Stimulated activated CD8-positive, alpha-beta memory T cell treated with anti-CD3 and anti-CD28 coated beads, Interleukin-7, amount 100 ng/mL, for 24 hours (primary cell): ENCODE measurements around the gene OTOP1.
A peak's percentile ranks its signal among the peaks of the same experiment; 100 is the strongest.
"Not testable (repeated sequence)": the region's sequence is repeated elsewhere in the genome, so short reads cannot be mapped to it uniquely, and the experiment has no call there.

Experiments
- DNase-seq: peaks from one replicate; pipeline ENCODE4 v3.0.0-alpha.2; 2020; ENCODE audit warnings: low read depth

Gene OTOP1, protein sequence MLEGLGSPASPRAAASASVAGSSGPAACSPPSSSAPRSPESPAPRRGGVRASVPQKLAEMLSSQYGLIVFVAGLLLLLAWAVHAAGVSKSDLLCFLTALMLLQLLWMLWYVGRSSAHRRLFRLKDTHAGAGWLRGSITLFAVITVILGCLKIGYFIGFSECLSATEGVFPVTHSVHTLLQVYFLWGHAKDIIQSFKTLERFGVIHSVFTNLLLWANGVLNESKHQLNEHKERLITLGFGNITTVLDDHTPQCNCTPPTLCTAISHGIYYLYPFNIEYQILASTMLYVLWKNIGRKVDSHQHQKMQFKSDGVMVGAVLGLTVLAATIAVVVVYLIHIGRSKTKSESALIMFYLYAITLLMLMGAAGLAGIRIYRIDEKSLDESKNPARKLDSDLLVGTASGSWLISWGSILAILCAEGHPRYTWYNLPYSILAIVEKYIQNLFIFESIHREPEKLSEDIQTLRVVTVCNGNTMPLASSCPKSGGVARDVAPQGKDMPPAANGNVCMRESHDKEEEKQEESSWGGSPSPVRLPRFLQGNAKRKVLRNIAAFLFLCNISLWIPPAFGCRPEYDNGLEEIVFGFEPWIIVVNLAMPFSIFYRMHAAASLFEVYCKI

DNA sequence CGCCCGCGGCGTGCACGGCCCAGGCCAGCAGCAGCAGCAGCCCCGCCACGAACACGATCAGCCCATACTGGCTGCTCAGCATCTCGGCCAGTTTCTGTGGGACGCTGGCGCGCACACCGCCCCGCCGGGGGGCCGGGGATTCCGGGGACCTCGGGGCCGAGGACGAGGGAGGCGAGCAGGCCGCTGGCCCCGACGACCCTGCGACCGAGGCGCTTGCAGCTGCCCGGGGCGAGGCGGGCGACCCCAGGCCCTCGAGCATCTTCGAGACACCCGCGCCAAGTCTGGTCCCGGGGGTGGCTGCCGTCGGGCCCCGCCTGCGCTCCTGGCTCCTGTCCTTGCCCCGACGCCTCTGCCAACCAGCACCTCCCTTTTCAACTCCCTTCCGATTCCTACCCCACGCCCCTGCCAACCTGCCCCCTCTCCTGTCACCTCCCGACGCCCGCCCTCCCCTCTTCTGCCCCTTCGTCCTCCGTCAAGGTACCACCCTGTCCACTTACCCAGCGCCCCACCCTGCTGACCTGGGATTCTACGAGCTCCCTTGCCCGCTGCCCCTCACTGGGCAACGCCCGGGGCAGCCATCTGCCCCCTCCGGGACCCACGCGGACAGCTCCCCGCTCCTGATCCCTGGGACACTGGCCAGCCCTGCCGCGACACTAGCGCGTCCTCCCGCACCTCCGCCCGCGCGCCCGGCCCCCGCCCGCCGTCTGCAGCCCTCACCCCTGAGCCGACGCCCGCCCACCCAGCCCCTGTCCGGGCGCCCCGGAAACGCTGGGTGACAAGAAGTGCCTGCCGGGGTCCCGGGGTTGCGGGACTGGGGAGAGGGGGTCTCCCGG lies at the start of gene OTOP1:
Gene OTOP1, minus strand, starts transcription at position 324 of the 833 bp plus-strand sequence. Its CDS starts 65 bp downstream, at position 259.
- no peak for DNase-seq

- no peak for DNase-seq
Measured at GRCh38 chr4:4274226-4274625, 47.5 kb upstream of the OTOP1 start.

DNA sequence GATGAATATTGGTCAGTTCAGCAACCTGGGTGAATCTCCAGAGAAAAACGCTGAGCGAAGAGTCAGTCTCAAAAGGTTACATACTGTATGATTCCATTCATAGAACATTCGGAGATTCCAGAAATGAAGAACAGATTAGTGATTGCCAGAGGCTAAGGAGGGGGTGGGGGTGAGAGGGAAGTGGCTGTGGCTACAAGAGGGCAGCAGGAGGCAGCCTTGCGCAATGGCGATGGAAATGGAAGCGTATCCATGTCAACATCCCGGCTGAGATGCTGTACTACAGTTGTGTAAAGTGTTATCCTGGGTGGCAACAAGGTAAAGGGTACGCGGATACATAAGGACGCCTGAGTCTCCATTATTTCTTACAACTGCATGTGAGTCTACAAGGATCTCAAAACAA lies 45.2 kb upstream of the OTOP1 start:
- no peak for DNase-seq

DNA sequence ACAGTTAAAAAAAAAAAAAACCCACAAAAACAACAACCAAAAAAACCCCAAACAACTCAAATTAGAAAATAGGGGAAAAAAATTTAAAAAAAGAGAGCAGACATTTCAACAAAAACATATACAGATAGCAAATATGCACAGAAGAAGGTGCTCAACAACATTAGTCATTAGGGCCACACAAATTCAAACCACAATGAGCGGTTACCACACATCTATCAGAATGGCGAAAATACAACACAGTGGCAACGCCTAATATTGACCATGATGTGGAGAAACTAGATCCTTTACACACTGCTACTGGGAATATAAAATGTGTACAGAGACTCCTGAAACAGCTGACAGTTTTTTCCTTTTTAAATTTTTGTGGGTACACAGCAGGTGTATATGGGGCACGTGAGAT lies 43.8 kb upstream of the OTOP1 start:
- DNase-seq = no peak

GRCh38 chr4:4269856-4270255 lies 43.1 kb upstream of the OTOP1 start:
- DNase-seq = no peak

GRCh38 chr4:4269331-4269731 lies 42.6 kb upstream of the OTOP1 start:
- DNase-seq = no peak

DNA sequence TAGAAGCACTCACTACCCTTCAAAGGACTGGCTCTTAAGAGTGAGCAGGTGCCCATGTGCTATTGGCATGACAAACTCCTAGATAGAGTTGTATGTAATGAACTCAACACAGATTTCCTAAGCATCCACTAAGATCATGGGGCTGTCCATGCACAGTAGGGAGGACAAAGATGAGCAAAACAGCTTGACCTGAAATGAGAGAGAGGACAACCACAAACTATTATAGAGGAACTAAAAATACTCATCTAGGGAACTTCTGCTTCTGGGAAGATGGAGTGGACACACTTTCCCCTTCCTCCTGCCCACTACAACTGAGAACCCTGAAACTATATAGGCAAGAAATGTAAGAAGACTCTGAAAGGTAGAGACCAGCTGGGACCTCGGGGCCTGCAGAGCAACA lies 42.0 kb upstream of the OTOP1 start:
- no peak for DNase-seq

- no peak for DNase-seq
Measured at GRCh38 chr4:4267981-4268380, 41.3 kb upstream of the OTOP1 start.

DNA sequence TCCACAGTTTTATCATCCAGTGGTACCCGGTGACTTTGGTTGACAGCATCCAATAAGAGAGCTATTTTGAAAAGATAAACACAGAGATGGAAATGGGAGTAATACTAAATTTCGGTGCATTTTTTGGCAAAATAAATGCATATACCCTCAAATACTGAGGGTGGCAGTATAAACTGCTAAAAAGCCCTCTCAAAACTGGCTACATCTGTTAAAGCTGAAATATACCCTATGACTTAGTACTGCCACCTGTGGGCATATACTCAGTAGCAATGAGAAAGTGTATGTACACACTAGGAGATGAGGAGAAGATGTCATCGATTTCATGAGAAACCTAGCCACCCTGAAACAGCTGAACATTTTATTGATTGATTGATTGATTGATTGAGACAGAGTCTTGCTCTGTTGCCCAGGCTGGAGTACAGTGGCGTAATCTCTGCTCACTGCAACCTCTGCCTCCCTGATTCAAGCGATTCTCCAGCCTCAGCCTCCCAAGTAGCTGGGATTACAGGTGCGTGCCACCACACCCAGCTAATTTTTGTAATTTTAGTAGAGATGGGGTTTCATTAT lies 33.5 kb upstream of the OTOP1 start:
- DNase-seq = no peak

DNA sequence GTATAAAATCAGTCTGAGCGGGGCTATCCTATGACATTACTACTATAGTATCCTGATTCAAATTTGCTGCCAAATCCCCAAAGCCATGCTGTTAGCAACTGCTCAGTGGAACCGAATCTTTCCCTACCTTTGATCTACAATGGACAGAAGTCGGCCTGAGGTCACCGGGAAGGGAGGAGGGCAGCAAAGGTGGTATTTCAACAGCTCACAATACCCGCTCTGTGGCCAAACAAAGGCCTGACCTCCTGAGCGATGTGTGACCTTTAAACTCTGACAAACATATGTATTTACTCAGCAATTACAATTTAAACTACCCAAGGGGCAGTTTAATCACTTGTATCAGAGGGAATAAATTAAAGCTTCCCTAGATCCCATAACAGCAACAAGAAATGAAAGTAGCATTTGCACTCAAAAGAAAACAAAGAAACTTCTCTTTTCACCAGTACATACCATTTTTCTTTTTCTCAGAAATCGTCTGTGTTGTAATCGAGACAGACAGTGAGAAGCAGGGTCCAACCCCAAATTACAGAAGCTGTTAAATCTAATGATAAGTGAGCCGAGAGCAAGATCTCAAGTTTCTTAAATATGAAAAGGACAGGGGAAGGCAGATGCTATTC lies 32.9 kb upstream of the OTOP1 start:
- DNase-seq = no peak

DNA sequence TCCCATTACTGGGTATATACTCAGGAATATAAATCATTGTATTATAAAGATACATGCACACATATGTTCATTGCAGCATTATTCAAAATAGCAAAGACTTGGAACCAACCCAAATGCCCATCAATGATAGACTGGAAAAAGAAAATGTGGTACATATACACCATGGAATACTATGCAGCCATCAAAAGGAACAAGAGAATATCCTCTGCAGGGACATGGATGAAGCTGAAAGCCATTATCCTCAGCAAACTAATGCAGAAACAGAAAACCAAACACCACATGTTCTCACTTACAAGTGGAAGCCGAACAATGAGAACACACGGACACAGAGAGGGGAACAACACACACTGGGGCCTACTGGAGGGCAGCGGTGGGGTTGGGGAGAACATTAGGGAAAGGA lies 31.0 kb upstream of the OTOP1 start:
- not testable (repeated sequence) for DNase-seq

DNA sequence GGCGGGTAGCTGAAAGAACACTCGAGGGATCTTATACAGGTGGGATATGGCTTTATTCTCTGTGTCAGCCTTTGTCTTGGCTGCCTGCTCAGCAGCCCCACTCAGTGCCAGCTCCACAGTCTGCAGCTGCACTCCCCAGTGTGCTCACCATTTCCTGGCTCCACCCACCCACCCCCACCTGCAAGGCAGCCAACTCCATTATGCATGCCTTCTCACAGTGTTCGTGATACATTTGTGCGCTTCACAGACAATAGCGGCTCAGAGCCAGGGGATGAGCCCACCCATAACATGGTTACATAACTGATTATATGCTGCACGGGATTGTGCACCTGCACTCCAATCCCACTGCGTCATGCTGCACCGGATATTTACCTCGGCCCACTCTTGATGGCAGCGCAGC lies 30.1 kb upstream of the OTOP1 start:
- no peak for DNase-seq

DNA sequence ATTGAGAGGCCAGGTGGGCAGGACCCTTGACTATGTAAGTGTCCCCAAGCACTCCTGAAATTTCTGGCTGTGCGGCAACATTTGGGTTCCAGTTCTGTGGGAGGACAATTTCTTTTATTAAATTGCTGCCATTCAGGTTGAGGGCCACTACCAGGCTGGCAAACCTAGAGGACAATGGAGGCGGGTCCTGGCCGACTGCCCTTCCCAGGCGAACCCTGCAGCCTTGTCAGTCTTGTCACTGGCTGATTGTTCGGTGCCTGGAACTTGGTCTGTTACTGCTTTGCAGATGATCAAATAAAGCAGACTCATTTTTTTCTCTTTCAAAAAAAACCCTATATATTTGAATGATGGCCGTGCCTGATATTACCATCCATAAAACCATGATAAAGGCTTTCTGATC lies 27.9 kb upstream of the OTOP1 start:
- no peak for DNase-seq

DNA sequence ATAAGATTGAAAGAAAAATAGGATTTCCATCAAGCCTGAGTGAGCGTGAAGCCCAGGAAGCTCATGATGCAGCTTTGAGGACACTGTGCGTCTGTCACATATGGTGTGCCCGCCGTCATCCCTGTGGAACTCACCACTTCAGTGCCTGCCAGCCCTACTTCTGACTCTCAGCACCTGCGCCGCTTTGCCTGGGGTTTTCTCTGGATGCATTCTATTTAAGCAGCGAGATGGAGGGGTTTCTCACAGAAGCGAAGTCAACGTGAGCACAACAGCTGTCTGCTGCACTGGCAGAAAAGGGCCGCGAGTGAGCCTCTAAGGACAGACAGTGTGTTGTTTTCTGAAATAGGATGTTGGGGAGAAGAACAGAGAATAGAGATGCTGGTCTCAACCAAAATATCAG lies 27.5 kb upstream of the OTOP1 start:
- DNase-seq = no peak

- DNase-seq = no peak
Measured at GRCh38 chr4:4249866-4250265, 23.1 kb upstream of the OTOP1 start.

GRCh38 chr4:4249342-4249741 lies 22.6 kb upstream of the OTOP1 start:
- DNase-seq = not testable (repeated sequence)

DNA sequence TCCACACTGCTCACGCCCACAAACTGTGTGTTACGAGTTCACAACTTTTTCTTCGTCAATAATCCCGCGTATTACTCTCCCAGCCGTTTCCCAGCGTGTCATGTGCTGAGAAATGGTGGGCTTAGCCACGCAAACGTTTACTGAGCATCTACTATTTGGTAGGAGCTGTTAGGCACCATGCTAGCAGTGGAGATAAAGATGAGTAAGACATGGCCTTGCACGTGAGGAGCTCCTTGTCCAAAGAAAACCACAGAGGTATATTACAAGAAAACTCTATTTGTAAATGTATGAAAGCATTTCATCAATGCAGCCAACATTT lies 22.1 kb upstream of the OTOP1 start:
- no peak for DNase-seq

- DNase-seq = peak; percentile 89
Measured at GRCh38 chr4:4248029-4248884, 21.5 kb upstream of the OTOP1 start, which contains the start of gene TMEM128. Gene TMEM128 (minus strand): TSS chr4:4248223. CDS start chr4:4248202, 21 bp downstream.

DNA sequence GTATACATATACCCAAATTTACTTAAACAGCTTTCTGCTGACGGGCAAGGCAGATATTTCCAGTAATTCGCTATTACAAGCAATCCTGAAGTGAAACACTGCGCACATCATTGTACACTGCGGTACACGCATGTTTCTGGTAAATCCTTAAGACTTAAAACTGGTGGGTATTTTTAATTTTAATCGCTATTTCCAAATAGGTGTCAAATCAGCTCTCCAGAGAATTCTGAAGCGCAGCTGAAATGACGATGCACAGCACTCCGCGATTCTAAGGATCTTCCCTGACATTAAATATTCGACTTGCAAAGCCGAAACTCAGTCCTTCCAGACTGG lies 20.9 kb upstream of the OTOP1 start:
- no peak for DNase-seq

GRCh38 chr4:4245172-4245571 lies 18.4 kb upstream of the OTOP1 start:
- no peak for DNase-seq

DNA sequence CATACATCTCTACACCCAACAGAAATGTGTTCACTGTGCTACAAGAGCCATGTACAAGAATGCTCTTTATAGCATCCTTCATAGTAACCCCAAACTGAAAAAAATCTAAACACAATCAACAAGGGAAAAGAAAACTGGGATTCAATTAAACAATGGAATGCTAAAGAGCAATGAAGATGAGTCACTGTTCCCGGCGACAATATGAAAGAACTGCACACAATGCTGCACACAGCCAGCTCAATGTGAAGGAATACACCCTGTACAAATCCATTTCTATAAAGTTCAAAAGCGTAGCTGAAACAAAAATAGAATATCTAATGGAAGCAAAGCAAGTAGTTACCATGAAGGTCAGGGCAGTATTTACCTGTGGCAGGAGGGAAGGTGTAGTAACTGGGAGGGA lies 12.8 kb upstream of the OTOP1 start:
- not testable (repeated sequence) for DNase-seq
